SKM-1 (cell line): ENCODE results near the gene FAM118B.

Source experiments
- DNase-seq: peaks from one replicate; lab custom pipeline; 2025; ENCODE audit not compliant: unreplicated experiment; lab: John Stamatoyannopoulos, UW

Gene FAM118B

DNA sequence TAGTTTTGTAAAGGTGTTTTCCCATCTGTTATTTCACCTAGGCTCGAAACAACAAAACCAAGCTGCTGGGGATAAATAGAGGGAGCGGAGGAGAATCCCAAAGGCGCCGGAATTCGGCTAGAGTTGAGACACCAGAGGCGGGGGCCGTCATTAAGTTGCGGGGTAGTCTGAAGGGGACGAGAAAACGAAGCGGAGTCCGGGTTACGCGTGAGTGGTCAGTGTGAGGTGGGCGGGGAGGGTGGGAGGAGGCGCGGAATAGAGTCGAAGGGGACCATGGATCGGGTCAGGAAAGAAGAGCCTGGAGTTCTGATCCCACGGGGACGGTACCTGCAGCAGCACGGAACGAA, 56.8 kb downstream of the FAM118B start:
- no peak for DNase-seq

GRCh38 chr11:126268708-126269579, 57.4 kb downstream of the FAM118B start, which contains the start of the genes FOXRED1 and SRPRA:
Gene FOXRED1, plus strand, starts transcription at chr11:126269154. Its CDS starts 53 bp downstream, at chr11:126269207.
Gene SRPRA, minus strand, starts transcription at chr11:126268895. Its CDS starts 91 bp downstream, at chr11:126268804.
- DNase-seq: peak; percentile 96

GRCh38 chr11:126277322-126277721, 65.7 kb downstream of the FAM118B start:
- DNase-seq: no peak

DNA sequence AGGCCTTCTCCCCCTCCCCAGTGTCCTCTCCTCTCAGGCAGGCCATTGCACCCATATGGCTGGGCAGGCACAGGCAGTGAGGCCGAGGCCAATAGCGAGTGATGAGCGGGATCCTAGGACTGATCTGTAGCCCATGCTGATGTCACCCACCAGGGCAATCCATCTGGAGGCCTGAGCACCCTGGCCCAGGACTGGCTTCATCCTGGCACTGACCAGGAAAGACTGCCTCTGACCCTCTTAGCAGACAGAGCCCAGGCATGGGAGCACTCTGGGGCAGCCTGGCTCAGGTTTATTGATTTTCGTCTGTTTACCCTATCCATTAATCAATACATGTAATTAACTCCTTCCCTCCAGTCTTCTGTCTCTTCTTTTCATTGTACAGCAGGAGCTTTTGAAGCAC, 66.2 kb downstream of the FAM118B start:
- DNase-seq: no peak

DNA sequence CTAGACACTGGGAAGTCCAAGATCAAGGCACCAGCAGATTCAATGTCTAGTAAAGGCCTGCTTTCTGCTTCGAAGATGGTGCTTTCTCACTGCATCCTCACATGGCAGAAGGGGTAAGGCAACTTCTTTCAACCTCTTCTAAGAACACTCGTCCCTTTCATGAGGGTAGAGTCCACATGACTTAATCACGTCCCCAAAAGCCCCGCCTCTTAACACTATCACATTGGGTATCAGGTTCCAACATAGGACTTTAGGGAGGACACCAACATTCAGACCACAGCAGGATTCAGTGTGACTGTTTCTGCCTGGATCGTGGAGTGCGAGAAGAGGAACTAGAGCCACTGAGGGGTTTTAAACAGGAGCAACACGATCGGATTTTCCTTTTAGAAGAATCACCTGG, 67.6 kb downstream of the FAM118B start:
- DNase-seq: no peak

GRCh38 chr11:126280595-126280994, 69.0 kb downstream of the FAM118B start:
- no peak for DNase-seq

DNA sequence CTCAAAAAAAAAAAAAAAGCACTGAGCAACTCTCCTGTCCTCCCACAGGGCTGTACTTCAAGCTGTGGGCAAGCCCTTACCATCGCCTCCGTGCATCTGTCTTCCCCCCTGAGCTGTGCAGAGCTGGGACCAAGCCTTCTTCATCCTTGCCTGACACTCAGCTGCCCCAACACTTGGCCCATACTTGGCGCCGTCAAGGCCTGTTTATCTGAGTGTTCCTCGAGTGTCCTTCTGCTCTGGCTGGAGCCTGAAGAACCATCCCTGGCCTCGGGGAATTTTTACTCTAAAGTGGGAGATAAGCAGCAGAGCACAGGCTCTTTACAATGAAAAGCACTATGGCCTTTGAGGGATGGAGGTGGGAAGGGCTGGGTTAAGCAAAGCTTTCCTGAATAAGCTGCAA, 69.7 kb downstream of the FAM118B start:
- DNase-seq: no peak

GRCh38 chr11:126281666-126282175, 70.1 kb downstream of the FAM118B start:
- DNase-seq: no peak

- no peak for DNase-seq
Observed at GRCh38 chr11:126282361-126282735, 70.8 kb downstream of the FAM118B start.

DNA sequence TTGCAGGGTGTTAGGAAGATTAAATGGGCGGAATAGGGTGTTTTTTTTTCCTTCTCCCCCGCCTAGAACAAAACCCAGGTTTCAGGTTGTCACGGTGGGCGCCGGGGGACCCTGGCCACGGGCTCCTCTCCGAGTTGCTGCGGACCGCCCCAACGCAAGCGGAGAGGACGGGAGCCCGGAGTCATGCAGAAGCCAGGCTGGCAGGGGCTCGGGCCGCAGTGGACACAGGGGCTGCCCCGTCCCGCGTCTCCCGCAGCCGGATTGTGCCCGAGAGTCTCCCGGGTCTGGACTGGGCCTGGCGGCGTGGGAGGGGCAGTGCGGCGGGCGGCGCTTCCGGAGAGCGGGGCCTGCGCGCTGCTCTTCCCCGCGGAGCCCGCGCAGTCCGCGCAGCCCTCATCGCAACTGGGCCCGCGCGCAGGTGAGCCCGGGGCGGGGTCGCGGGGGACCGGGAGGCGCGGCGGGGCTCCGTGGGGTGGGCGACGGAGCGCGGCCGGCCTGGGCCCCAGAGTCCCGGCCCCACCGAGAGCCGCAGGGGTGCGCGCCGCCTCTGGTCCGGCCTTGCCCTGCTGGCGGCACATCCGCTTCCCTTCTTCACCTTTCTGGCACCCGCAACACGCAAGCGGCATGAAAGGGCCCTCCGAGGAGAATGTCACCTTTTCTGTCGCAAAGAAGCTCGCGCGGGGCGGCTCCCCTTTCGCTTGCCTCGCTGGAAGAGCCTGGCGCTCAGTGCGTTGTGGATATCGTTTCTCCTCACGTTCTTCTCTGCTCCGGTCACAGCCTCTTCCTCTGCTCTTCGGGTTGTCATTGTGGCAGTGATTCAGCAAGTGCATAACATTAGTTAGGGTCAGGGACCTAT, 71.4 kb downstream of the FAM118B start, which contains the start of gene TIRAP:
TSS of gene TIRAP (plus strand) at position 358 of the 856 bp plus-strand sequence. CDS start 7,802 bp downstream, outside the sequence.
- peak; percentile 40 for DNase-seq

DNA sequence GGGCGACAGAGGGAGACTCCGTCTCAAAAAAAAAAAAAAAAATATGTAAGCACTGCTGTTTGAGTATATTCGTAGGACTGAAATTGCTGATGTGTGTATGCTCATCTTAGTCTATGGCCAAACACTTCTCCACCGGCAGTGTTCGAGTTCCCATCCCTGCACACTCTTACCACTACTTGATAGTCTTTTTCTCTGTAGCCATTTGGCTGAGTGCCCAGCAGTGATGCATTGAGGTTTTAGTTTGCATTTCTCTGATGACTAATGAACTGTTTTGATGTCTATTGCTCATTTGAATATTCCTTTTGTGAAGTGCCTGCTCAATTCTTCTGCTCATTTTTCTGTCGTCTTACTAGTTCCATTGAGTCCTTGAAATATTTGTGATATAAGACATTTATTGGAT, 73.2 kb downstream of the FAM118B start:
- no peak for DNase-seq

DNA sequence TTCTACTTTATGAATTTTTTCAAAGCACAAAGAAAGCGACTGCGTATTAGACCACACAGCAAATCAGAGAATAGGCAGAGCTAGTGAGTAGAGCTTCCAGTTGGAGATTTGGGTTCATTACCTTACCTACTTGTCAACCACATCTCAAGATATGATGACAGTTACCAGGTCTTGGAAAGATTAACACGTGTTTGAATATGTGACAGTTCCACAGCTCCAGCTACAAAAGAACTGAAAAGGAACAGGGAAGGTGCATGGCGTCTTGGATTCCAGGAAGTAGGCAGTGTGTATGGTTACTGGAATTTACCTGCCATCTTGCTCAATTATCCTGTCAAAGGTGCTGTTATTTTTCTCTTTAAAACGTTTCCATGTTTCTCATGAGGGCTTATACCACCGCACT, 76.7 kb downstream of the FAM118B start:
- no peak for DNase-seq

GRCh38 chr11:126290887-126291286, 79.3 kb downstream of the FAM118B start:
- no peak for DNase-seq

GRCh38 chr11:126293726-126294125, 82.1 kb downstream of the FAM118B start:
- DNase-seq: no peak

DNA sequence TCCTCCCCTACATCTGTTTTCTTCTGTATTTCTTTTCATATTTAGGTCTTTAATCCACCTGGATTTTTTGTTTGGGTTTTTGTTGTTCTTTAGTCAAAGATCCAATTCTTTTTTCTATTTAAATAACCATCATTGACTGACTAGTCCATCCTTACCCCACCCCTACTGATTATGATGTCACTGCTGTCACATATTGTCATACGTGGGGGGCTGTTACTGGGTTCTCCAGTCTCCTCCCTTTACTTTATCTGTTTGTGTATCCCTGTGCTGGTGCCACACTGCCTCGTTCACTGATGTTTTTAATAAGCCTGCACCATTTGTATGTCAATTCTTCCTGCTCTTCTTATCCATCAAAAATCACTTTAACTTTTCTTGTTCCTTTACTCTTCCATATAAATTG, 85.4 kb downstream of the FAM118B start:
- DNase-seq: no peak

DNA sequence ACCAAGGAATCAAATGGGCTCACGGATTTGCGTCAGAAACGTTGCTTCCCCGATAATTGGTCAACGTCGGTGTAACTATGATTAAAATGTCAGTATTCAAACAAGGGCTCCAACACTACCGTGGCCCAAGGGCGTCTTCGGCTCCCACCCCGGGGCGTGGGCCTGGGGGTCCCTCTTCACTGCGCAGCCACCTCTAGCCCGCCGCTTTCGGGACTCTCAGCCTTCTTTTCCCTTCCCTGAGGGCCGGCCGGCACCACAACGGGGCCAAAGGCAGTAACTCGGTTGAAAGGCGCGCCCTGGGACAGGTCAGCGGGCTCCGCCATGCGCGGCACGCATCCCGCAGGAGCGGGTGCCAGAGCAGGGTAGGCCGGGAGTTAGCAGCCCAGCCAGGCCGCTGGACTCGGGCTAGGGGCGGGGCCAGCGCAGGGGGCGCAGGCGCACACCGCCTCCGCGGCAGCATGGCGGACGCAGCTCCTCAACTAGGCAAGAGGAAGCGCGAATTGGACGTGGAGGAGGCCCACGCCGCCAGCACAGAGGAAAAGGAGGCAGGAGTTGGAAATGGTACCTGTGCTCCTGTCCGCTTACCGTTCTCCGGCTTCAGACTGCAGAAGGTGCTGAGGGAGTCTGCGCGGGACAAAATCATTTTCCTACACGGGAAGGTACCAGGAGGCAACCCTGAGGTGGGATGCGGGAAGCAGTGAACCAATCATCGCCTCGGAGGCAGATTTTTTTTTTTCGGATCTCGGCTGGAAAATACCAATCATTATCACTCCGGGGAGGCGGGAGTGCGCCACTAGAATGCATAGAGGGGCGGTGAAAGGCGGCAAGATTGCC, 92.3 kb downstream of the FAM118B start, which contains the start of gene DCPS:
TSS of gene DCPS (plus strand) at position 438 of the 834 bp plus-strand sequence. CDS start at position 459, 21 bp downstream.
- DNase-seq: peak; percentile 66

DNA sequence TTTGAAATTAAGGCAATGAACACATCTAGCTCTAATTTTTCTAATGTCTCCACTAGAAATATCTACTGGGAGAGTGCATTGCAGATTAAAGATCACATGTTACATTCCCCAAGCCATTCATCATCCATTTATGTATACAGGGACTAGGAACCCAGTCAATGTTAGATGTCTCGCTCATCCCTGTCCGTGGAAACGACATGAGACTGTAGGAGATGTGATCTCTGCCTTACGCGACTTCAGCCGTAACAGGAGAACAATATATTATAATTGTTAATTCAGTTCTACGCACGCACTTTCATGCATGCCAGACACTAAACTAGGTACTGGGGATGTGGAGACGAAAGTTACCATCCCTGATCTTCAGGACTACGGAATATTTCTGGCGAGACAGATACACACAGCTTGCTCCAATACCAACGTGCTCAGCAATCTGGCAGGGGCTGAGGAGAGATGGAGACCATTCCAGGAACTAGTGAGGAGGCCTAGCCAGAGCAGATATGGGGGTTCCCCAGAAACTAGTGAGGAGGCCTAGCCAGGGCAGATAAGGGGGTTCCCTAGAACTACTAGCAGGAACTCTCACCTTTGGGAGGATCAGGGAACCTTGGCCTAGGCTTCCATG, 93.0 kb downstream of the FAM118B start:
- DNase-seq: no peak

GRCh38 chr11:126305699-126306098, 94.1 kb downstream of the FAM118B start:
- DNase-seq: no peak

DNA sequence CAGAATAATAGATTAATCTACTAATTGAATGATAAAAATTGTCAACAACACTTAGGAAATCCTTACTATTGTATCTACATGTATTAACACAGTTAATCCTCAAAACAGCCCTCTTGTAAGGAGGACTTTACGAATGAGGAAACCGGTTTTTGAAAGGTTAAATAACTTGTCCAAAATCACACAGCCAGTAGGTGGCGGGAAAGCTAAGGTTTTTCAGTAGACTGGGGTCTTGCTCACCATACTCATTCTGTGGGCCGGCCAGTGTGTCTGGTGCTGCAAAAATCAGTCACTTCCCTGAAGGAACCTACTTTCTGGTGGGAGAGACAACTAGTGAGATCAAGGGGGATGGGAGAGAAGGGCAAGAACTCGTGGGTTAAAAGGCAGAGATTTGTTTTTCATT, 96.1 kb downstream of the FAM118B start:
- no peak for DNase-seq

- DNase-seq: no peak
Observed at GRCh38 chr11:126308271-126308671, 96.7 kb downstream of the FAM118B start.
